Renal cortical epithelial cell (primary cell): Measurements from ENCODE around the gene PLPP1. TPM values are rescaled to one million over a fixed set of nuclear protein-coding genes. Genes with fewer than 3 reads are reported as not detected.
A peak's percentile ranks its signal among the peaks of the same experiment; 100 is the strongest.
"Not testable (repeated sequence)": the region's sequence is repeated elsewhere in the genome, so short reads cannot be mapped to it uniquely, and the experiment has no call there.

ENCODE experiments used
- DNase-seq: peaks from one replicate; pipeline ENCODE4 v3.0.0-alpha.2; 2011; ENCODE audit warnings: low read depth
- total RNA-seq: library from RNA; depleted of rRNA; stranded (reverse); fragments of >200 nt; gene quantifications from 2 replicates; pipeline ENCODE4 v1.2.3, GENCODE V29; 2014

The PLPP1 gene
- total RNA-seq, 1 donor from 2014 or later = 70.6 TPM

DNA sequence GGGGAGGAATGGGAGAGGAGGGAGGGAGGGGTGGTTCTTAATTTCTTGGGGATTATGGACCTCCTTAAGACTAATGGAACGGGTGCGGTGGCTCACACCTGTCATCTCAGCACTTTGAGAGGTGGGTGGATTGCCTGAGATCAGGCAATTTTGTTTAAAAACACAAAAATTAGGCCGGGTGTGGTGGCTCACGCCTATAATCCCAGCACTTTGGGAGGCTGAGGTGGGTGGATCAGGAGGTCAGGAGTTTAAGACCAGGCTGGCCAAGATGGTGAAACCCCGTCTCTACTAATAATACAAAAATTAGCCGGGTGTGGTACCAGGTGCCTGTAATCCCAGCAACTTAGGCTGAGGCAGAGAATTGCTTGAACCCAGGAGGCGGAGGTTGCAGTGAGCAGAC, 30.8 kb downstream of the PLPP1 start:
- DNase-seq = not testable (repeated sequence)

DNA sequence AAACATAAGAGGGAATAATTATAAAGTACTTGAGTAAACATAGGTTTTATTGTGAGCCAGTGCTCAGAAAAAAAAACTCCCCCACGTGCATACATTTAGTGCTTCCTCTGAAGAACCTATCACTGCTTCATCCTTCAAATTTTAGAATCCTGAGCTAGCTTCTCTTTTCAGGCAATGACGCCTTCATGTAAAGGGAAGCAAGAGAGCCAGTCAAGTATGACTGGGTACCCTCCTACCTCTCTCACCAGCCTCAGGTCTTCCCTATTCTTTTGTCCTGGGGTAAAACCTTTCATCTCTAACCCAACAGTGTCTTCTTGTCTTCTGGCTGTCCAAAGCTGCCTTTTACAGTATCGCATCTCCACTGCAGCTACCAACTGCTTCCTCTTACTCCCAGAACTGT, 32.0 kb downstream of the PLPP1 start:
- DNase-seq = no peak

DNA sequence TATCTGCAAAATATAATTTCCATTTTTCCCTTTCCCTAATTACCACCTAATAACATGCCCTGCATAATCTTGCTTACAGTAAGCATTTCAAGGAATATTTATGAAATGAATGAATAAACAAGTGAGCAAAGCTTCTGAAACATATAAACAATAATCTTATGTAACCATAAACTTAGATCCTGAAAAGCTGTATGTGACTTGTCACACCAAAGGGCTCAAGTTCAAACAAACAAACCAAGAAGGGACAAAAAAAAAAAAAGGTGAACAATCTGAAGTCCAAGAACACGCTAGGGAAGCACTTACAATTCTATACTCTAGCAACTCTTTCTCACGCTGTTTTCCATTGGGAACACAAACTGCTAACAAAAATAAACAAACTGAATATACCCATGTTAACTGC, 36.3 kb downstream of the PLPP1 start:
- no peak for DNase-seq

DNA sequence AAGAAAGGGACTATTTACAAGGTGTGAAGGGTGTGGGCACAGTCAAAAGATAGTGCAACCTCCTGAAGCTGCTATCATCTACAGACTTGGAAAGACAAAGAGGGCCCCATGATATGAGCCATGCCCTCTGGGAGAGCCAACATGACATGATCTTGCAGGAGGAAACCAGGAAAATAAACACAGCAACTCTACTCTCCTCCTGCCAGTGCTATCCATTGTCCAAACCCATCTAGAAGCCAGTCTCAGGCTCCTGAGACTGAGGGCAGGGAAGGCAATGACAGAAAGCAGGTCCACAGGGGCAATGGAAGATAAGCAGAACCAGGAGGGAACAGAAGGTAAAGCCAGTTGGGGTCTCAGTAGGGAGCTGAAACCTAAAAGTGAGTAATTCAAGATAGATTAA, 37.1 kb downstream of the PLPP1 start:
- no peak for DNase-seq

DNA sequence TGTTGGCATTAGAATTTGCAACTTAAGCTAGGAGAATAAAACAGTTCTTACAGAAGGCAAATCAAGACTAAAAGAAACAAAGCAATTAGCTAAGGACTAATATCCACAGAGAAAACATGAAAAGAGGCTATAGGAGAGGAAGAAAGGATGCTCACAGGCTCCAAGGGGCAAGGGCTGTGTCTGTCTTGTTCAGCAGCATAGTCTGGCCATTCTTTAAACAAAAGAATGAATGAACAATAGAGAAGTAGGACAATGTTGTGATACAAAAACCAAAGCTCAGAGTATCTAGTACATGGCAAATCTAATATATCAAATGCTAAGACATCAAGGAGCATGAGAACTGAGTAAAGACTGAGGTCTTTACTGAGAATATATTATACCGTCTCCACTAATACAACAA, 39.5 kb downstream of the PLPP1 start:
- DNase-seq = no peak

DNA sequence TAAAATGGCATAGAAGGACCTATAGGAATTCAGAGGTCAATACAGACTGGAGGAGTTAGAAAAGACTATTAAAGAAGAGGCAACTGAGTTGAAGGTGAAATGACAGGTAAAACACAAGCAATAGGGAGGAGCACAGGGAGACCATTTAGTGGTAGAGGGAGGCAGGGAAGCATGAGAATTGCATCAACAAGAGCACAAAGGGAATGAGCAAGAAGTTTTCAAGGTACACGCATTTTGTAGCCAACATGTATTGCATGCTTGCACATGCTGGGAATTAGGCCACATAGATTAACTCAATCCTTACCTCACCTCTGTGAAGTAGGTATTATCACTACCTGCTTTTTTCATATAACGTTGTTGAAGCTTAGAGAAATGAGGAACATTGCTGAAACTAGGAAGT, 42.3 kb downstream of the PLPP1 start:
- DNase-seq = no peak

DNA sequence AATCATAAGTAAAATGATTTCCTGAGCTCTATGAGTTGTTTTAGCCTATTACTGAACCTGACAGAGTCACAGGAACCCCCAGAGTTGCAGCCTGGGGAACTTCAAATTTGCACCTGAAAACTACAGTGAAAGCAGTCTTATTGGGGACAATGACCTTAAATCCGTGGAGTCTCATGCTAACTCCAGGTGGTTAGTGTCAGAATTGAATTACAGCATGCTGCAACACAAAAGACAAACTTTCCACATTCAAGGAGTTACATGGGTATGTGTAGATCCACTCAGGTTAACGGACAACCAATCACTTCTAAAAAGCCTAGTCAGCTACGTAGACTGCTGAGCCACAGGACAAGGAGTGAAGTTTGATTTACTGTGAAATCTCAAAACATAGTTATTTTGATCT, 49.7 kb downstream of the PLPP1 start:
- no peak for DNase-seq

DNA sequence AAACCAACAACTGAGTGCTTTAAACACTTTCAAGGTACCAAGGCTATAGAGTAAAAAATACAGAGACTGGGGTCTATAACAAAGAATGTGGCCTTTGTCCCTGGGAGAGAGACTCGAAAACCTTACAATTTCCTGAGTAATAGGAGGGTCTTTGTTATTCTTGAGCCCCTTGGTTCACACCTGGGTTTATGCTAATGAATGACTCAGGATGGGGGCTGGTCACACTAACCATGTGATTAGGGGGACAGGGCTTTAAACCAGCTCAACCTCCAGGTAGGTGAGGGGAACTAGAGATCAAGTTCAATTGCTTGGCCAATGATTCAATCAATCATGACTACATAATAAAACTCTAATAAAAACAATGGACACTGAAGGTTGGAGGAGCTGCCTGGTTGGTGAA, 50.2 kb downstream of the PLPP1 start:
- no peak for DNase-seq

DNA sequence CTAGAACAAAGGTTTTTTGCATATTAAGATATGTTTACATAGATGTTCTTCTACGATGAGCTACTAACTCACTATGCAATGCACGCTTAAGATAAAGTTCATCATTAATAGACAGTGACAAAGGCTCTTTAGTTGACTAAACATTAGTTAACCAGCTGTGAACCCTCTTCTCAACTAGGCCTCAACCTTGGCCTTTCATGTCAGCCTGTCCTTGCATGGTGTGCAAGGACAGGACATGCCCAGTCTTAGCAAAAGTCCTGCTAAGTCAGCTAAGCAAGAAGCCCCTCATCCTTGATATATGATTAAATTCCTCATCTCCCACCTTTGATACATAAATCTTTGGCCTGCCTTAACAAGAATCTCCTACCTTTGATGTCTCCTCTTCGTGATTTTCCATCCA, 50.9 kb downstream of the PLPP1 start:
- DNase-seq = peak; percentile 23

DNA sequence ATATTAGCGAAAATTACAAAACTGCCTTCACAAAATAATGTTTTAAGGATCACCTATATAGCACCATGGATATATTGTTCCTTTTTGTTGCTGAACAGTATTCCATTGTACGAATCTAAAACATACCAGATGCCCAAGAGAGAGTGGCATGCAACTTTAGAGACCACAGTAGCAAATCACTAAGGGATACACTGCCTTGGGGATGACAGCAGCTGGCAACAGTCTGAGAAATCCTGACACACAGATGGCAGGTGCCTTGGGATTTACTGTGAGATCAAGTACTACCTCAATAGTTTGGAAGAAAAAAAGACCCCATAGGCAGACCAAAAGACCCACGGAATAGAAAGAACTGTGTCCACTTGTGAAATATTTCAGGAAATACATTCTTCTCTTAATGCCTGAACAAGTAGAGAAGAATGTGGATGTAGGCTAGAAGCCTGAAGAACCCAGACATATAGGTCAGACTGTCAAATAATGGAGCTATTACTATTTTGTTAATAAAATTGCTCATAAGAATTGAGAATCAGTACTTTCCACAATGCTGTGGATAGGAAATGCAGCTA, 53.4 kb downstream of the PLPP1 start:
- no peak for DNase-seq

DNA sequence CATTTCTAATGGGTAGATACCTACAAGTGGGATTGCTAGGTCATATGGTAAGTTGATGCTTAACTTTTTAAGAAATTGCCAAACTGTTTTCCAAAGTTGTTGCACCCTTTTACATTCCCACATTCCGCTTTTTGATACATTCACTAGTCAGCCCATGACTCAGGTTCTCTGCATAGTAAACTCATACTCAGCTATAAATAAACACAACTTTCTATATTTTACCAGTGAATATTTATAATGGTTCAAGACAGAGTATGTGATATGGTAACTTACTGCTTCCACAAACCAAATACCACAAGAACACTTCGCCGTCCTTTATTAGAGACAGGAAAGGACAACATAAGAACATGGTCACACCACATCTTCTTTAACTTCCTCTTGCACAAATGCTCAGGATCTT, 54.0 kb downstream of the PLPP1 start:
- DNase-seq = peak; percentile 33

DNA sequence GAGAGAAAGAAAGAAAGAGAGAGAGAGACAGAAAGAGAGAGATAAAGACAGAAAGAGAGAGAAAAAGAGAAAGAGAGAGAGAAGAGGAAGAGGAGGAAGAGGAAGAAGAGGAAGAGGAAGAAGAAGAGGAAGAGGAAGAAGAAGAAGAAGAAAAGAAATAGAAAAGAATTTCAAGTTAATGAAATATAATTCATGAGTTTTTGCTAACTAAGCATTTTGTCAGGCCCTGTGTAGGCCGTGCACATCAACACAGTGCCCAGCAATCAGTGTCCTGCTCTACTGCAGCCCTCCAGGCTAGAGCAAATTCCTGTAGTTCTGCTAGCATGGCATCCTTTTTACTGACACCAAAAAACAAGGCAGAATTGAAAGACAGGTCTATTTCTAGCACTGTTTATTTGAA, 62.1 kb downstream of the PLPP1 start:
- no peak for DNase-seq

DNA sequence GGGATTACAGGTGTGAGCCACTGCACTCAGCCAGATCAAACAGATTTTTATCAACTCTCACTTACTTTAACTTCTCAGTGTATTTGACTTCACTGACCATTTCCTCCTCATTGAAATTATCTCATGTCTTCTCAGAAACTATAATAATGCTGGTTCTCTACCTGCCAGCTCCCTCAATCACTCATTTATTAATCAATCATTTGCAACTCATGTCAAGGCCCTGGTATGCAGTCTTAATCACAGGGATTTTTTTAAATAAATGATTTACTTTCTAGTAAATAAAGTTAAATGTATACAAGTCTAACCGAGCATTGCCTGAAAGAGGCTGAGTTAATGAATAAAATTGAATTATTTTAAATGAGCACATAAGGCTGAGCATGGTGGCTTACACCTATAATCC, 63.3 kb downstream of the PLPP1 start:
- peak; percentile 87 for DNase-seq

DNA sequence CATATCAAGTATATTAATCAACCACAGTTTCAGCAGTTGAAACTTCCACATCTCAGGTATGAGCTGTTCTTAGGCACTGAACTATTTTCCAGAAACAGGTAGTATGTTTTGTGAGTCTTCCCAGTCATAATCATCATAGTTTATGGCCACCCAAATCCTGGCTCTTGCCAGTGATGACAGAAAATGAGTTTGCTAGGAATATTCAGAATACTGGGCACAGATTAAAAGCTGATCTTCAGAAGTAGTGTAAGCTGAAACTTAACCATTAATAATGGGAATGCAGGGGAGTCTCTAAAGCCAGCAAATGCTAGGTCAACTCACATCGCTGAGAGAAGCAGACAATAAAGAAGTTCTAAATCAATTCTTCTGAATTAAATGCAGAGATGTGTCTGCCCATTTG, 64.5 kb downstream of the PLPP1 start:
- no peak for DNase-seq

DNA sequence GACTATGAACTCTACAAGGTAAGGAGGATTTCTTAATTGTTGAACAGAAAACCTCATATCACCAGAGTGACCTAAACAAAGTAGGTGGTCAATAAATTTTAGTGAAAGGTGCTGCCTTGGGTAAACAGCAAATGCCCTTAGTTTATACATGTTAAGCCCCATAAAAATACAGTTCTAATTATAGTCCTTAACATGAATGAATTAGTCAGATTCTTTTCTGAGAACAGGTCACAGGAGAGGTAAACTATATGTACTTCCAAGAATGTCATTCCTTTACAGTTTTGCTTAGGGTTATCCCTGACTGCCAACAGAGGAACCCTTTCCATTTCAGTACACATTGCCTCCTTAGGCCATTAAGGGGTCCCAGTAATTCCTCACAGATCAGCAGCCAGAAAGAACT, 64.9 kb downstream of the PLPP1 start:
- peak; percentile 33 for DNase-seq

DNA sequence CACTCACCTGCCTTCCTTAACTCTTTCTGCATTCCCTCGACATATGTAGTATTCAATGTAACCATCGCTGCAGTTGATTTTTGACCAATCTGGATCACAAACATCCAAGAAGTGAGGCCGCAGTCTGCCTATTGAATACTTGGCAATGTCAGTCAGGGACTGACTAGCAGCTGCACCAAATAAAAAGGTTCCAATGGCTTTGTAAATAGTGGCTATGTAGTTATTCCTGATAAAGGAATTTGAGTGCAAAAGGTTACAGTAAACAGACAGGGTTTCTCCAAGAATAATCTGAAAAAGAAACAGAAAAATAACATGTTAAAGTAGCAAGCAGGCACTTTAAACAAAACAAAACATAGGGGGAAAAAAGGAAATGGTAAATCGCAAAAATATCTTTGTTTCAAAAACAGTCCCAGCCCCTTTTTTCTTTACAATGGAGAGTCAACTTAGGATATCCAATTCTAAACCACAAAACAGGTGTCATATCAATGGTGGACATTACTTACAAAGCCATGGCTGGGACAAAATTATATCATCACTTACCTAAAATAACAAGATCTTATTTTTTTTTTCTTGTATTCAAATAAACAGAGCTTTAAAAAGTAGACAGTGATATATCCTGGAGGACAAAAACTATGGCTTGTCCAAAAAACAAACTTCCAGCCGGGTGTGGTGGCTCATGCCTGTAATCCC, 66.8 kb downstream of the PLPP1 start:
- no peak for DNase-seq

DNA sequence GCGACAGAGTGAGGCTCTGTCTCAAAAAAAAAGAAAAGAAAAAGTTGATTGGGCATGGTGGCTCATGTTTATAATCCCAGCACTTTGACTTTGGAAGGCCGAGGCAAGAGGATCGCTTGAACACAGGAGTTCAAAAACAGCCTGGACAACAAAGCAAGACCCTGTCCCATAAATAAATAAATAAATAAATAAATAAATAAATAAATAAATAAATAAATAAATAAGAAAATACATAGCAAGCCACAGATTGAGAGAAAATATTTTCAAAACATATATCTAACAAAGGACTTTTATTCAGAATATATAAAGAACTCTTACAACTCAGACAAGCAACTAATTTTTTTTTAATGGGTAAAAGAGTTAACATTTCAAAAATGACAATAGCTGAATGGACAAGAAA, 71.2 kb downstream of the PLPP1 start:
- no peak for DNase-seq

DNA sequence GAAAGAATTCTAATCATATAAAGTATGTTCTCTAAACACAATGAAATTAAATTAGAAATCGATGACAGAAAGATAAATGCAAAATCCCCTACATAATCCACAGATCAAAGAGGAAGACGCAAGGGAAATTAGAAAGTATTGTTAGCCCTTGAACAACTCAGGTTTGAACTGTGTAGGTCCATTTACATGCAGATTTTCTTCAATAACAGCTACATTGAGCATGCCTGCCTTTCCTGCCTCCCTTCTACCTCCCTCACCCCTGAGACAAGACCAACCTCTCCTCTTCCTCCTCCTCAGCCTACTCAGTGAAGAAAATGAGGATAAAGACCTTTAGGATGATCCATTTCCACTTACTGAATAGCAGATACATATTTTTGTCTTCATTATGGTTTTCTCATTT, 75.2 kb downstream of the PLPP1 start:
- DNase-seq = no peak

DNA sequence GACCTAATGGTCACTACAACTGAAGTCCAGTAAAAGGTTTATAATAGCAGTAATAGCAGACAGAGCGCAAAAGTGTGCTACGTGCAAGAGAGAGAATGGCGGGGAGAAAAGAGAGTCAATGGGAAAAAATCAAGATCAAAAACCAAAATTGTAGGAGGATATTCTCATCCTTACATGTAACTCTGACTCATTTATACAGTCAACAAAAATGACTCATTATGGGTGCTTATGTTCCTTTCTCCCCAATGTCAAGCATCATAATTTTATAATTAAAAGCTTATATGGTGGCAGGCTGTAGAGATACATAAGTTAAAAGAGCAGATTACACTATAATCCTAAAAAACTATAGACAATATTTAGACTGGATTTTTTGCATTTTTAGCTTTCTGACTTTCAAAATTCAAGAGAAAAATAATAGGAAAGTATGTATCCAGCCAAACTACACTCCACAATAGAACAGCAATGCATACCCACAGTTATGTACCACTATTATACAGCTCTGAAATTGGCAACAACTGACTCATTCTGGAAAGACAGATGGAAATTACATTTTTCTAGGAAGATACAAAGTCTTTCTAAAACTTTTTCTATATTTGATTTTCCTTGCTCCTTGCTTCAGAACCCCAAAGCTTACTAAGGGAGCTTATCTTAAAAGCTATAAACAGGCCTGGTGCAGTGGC, 78.4 kb downstream of the PLPP1 start:
- peak; percentile 45 for DNase-seq

DNA sequence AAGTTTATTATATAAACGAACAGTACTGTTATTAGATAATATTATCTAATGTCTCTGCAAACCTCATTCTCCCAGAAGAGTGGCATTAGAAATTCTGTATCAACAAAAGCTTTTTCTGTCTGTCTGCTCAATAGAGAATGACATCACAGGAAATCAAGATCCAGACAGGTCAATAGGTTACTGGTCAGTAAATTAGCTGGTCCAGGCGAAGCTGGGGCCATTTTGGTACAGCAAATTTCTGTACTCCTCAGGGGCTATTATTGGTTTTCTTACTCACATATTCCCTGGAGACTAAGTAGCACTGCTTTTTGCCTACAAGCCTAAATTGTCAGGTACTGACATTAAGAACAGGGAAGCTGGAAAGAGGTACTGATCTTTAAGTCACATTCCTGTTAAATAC, 80.5 kb downstream of the PLPP1 start:
- no peak for DNase-seq

DNA sequence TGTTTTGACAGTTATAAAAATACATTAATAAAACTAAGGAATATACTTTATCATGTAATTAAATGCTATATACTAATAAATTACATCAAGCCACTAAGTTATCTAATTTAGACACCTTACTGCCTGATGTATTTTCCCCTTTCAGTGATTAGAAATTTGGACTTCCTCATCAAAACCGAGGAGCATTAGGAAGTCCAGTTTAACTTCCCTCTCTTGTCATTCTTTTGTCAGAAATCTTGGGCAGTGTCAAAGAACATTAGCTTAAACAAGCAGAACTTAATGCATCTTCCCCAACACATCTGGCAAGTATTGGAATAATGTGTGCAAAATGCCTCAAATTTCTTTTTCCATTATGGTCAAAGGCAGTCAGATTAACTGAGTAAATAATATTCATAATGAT, 81.6 kb downstream of the PLPP1 start:
- DNase-seq = no peak

DNA sequence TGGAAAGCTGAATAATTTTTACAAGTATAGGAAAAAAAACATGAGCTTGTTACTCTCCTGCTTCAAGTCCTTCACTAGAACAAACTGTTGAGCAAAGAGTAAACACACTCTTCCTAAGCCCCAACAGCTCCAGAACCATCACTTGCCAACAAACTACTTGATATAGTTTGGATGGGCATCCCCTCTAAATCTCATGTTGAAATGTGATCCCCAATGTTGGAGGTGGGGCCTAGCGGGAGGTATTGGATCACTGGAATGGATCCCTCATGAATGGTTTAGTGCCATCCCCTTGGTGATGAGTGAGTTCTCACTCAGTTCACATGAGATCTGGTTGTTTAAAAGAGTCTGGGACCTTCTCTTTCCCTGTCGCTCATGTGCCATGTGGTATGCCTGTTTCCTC, 82.8 kb downstream of the PLPP1 start:
- DNase-seq = no peak

DNA sequence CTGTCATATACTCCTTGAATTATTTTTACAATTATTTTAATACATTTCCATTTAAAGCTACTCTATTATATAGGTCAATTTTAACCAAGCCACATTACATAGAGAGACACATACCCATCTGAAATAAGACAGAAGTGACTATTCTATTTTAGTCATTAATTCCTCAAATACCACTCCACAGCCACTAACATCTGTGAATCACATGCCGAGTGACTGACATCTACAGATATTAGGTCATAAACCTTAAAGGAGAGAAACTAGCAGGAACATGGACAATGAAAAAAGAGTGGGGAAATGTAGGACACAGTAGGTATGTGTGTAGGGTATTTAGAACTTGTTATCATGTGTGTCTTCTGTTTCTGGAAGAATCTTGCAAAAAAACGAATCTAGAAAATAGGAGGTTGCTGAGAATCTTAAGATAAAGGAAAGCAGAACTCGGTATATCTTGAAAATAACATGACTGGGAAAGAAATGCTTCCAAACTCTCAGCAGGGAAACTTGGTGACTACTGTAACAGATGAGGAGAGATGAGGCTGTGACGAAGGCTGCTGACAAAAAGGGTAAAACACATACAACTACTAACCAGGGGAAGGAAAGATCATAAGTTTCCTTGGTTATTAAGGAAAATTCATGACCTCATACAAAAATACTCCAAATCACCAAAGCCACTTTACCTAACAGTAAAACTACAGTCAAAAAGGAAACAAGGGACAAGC, 84.6 kb downstream of the PLPP1 start:
- DNase-seq = no peak
